GM12878 (cell line): Measurements from ENCODE around the gene APCDD1. TPM values are rescaled to one million over a fixed set of nuclear protein-coding genes. Genes with fewer than 3 reads are reported as not detected.

ENCODE experiments used
- ATAC-seq: fragments of 200-7000 bp; cut with Tn5 transposase; 3 replicates; pipeline ENCODE4 v1.9.1; 2020; ENCODE audit warnings: mild to moderate bottlenecking, moderate library complexity
- BruUV-seq: library from RNA; stranded (reverse); fragments of 400-500 nt; replicated peaks from 2 replicates; lab custom pipeline; 2021; lab: Mats Ljungman, UMichigan
- CTCF ChIA-PET: fragments of 300-600 bp; sonication (Branson Sonifier 250); formaldehyde crosslinking; extraction: SDS; loops from one replicate; lab custom pipeline; 2021; ENCODE audit warnings: inconsistent platforms; lab: Yijun Ruan, JAX
- POLR2A ChIA-PET: fragments of 350-600 bp; formaldehyde crosslinking; extraction: SDS; loops from one replicate; lab custom pipeline; 2021; ENCODE audit warnings: inconsistent platforms; lab: Charles Lee
- RAD21 ChIA-PET: fragments of 300-600 bp; sonication (Branson Sonifier 250); formaldehyde crosslinking; loops from one replicate; lab custom pipeline; 2023; ENCODE audit warnings: antibody characterized with exemption; ENCODE audit not compliant: unreplicated experiment; lab: Charles Lee
- SMC1A ChIA-PET: fragments of 300-600 bp; sonication (Branson Sonifier 250); formaldehyde crosslinking; loops from one replicate; lab custom pipeline; 2023; ENCODE audit not compliant: unreplicated experiment, uncharacterized antibody; lab: Charles Lee
- DNase-seq: peaks from one replicate; pipeline ENCODE4 v3.0.0-alpha.2; 2011; ENCODE audit warnings: low read depth, low spot score
- FAIRE-seq: peaks from 3 replicates; lab custom pipeline; 2011; peaks lifted over from hg19 to GRCh38; lab: Jason Lieb, UNC
- H2AFZ ChIP-seq: 2 replicates; pipeline ENCODE4 v1.6.0; 2011; ENCODE audit warnings: low read depth, low read length, control low read depth; ENCODE audit not compliant: control insufficient read depth
- H3K27ac ChIP-seq: 2 replicates; pipeline ENCODE4 v1.5.1; 2011; ENCODE audit warnings: control low read depth; ENCODE audit not compliant: control insufficient read depth, insufficient read depth
- H3K27me3 ChIP-seq, 2 experiments: replicated peaks in 1 of 2; 2 replicates each; pipeline versions ENCODE4 v1.6.0 to v1.6.1; 2011; ENCODE audit warnings: low read length in 1 of 2; ENCODE audit not compliant: control insufficient read depth in 2 of 2, insufficient read depth in 2 of 2
- H3K36me3 ChIP-seq, 2 experiments: 2 replicates each; pipeline ENCODE4 v1.5.1; 2011; ENCODE audit warnings: low read length in 1 of 2; ENCODE audit not compliant: control insufficient read depth in 2 of 2, insufficient read depth in 2 of 2
- H3K4me1 ChIP-seq: 2 replicates; pipeline ENCODE4 v1.6.1; 2011; ENCODE audit warnings: mild to moderate bottlenecking, low read length, moderate library complexity, mixed read lengths; ENCODE audit not compliant: control insufficient read depth, insufficient read depth
- H3K4me2 ChIP-seq: 2 replicates; pipeline ENCODE4 v1.6.0; 2011; ENCODE audit warnings: control low read depth; ENCODE audit not compliant: control insufficient read depth, insufficient read depth
- H3K4me3 ChIP-seq: fragments of 200-600 bp; sonication (generic); 2 replicates; pipeline ENCODE4 v1.5.1; 2016
- H3K79me2 ChIP-seq: 2 replicates; pipeline ENCODE4 v1.6.0; 2011; ENCODE audit warnings: low read length; ENCODE audit not compliant: control insufficient read depth, insufficient read depth
- H3K9ac ChIP-seq: 2 replicates; pipeline ENCODE4 v1.8.0; 2011; ENCODE audit warnings: low read length, control low read depth, mixed read lengths; ENCODE audit not compliant: control insufficient read depth, insufficient read depth
- H3K9me3 ChIP-seq: replicated peaks from 3 replicates; pipeline ENCODE4 v1.5.1; 2011; ENCODE audit warnings: mild to moderate bottlenecking, low read length; ENCODE audit not compliant: control insufficient read depth, insufficient read depth
- H4K20me1 ChIP-seq: 2 replicates; pipeline ENCODE4 v1.6.0; 2011; ENCODE audit not compliant: control insufficient read depth, insufficient read depth
- BCL11A ChIP-seq: IDR thresholded peaks from 2 replicates; pipeline ENCODE4 v1.6.1; 2011; ENCODE audit warnings: low read depth, low read length
- EED ChIP-seq: sonication (generic); IDR thresholded peaks from 2 replicates; pipeline ENCODE4 v1.6.1; 2016; ENCODE audit warnings: antibody characterized with exemption, low read depth
- ESRRA ChIP-seq: IDR thresholded peaks from 2 replicates; pipeline ENCODE4 v1.6.1; 2012; ENCODE audit warnings: mild to moderate bottlenecking, low read length, improper control_type of control experiment
- KDM1A ChIP-seq: fragments of 200-600 bp; sonication (generic); IDR thresholded peaks from 2 replicates; pipeline ENCODE4 v1.6.1; 2016; ENCODE audit warnings: borderline replicate concordance
- KLF5 ChIP-seq: fragments of 450-650 bp; IDR thresholded peaks from 2 replicates; pipeline ENCODE4 v1.6.1; 2014; ENCODE audit warnings: mild to moderate bottlenecking; ENCODE audit not compliant: partially characterized antibody
- MTA3 ChIP-seq: IDR thresholded peaks from 2 replicates; pipeline ENCODE4 v1.6.1; 2012; ENCODE audit warnings: low read length, inconsistent platforms, borderline replicate concordance
- MXI1 ChIP-seq: fragments of 150-350 bp; IDR thresholded peaks from 2 replicates; pipeline ENCODE4 v1.6.1; 2011; ENCODE audit warnings: low read depth, mild to moderate bottlenecking, inconsistent platforms, low read length, improper control_type of control experiment
- NBN ChIP-seq: fragments of 450-650 bp; IDR thresholded peaks from 2 replicates; pipeline ENCODE4 v1.6.1; 2016
- PAX8 ChIP-seq: fragments of 450-650 bp; IDR thresholded peaks from 2 replicates; pipeline ENCODE4 v1.6.1; 2017; ENCODE audit warnings: mild to moderate bottlenecking, moderate library complexity
- RAD21 ChIP-seq: IDR thresholded peaks from 2 replicates; pipeline ENCODE4 v1.6.1; 2011; ENCODE audit warnings: mild to moderate bottlenecking, low read depth, low read length, moderate library complexity; ENCODE audit not compliant: insufficient read depth
- SRF ChIP-seq, 2 experiments: IDR thresholded peaks; 2 replicates each; pipeline ENCODE4 v1.6.1; 2011; ENCODE audit warnings: low read depth in 2 of 2, low read length in 2 of 2, mild to moderate bottlenecking in 1 of 2, moderate library complexity in 1 of 2
- STAT1 ChIP-seq: fragments of 450-650 bp; conservative IDR thresholded peaks from 2 replicates; pipeline ENCODE4 v1.6.1; 2014; ENCODE audit warnings: antibody characterized with exemption, mild to moderate bottlenecking
- WGBS: methylation state at CpG from one replicate; pipeline ENCODE4 v1.1.6; 2016; ENCODE audit warnings: low lambda C conversion rate; ENCODE audit not compliant: insufficient replicate concordance, insufficient coverage; ENCODE audit errors: missing lambda C conversion rate; 5-methylcytosine and 5-hydroxymethylcytosine counted together
- in situ Hi-C: fragments of 300-500 bp; cut with MboI; formaldehyde crosslinking; loops from 9 replicates; pipeline ENCODE4 v1.14.3; 2018; ENCODE audit warnings: mixed read lengths
- intact Hi-C: fragments of 100-400 bp; cut with micrococcal nuclease; formaldehyde crosslinking; loops from one replicate; pipeline ENCODE4 v1.14.2; 2022; ENCODE audit not compliant: unreplicated experiment
- polyA plus RNA-seq, 11 experiments: library from polyadenylated mRNA; depleted of rRNA in 4 of 11; unstranded in 6 of 11; stranded (reverse) in 5 of 11; fragments of >200 nt; fragmentation: Nextera tagmentation in 4 of 11; fragmentation: Illumina TruSeq in 1 of 11; extraction: Ambion mirVana in 4 of 11; extraction: Trizol in 1 of 11; gene quantifications; 1 replicate in 1 of 11; 2 replicates in 10 of 11; pipeline versions ENCODE4 v1.2.1 to v1.2.3, GENCODE V29; 2011 to 2016; ENCODE audit warnings: inconsistent platforms in 2 of 11, missing spikeins in 2 of 11, low read depth in 1 of 11
- total RNA-seq, 4 experiments: library from RNA; depleted of rRNA in 3 of 4; stranded (reverse); fragments of >200 nt in 3 of 4; fragmentation: Illumina TruSeq in 1 of 4; extraction: Trizol in 1 of 4; gene quantifications; 2 replicates each; pipeline versions ENCODE4 v1.2.1 to v1.2.3, GENCODE V29; 2013 to 2021
- TF ChIP-seq, protein P1 (sequence below): fragments of 450-650 bp; formaldehyde crosslinking; IDR thresholded peaks from 2 replicates; pipeline ENCODE4 v1.4.0; 2020; ENCODE audit warnings: mild to moderate bottlenecking, moderate library complexity
- TF ChIP-seq, protein P2 (sequence below): fragments of 450-650 bp; formaldehyde crosslinking; IDR thresholded peaks from 2 replicates; pipeline ENCODE4 v1.4.0; 2022; ENCODE audit warnings: mild to moderate bottlenecking, moderate library complexity
- TF ChIP-seq, protein P3 (sequence below): fragments of 450-650 bp; conservative IDR thresholded peaks from 2 replicates; pipeline ENCODE4 v1.6.1; 2017; ENCODE audit warnings: mild to moderate bottlenecking, moderate library complexity

The APCDD1 gene
- total and polyA plus RNA-seq, 10 of the 15 experiments (the other 5 are each of a cell fraction or from before 2014, with no cell fraction given), result not detected

- no peaks in the 10 kb centered on the region for H3K4me1 ChIP-seq
- H3K4me2 ChIP-seq, result no peak overlapping the region
- in situ Hi-C loops (no loop called here), intact Hi-C loops (loop anchor here (10.0 kb wide), 1 partner anchor 814 kb away; no protein-coding TSS in a partner anchor)
- H3K27me3 ChIP-seq, result peaks cover 3 to 12% of the 10 kb centered on the region in 2 experiments
- H2AFZ ChIP-seq, result no peak overlapping the region
- no peak for ATAC-seq
- H3K9me3 ChIP-seq, result no peaks in the 10 kb centered on the region; the same call in 2 of the 3 replicates
- ChIA-PET RAD21 (no interaction called here), POLR2A (no interaction called here), SMC1A (no interaction called here), CTCF (interaction anchor here (1.2 kb wide), 1 partner anchor 21 kb away, joined by 4 read pairs; no protein-coding TSS in a partner anchor)
- 65% methylated on average over 8 of the region's 8 CpGs for WGBS
- no peak overlapping the region for H3K4me3 ChIP-seq
- FAIRE-seq, result no peak
- H3K9ac ChIP-seq, result no peak overlapping the region
- no peak for DNase-seq
- no peaks in the 10 kb centered on the region for H3K36me3 ChIP-seq
- no TSS peak for BruUV-seq
- no peaks in the 10 kb centered on the region for H3K79me2 ChIP-seq
- no peak overlapping the region for H3K27ac ChIP-seq
- H4K20me1 ChIP-seq, result no peaks in the 10 kb centered on the region
- no peak for TF ChIP-seq PAX8
- no peak for TF ChIP-seq SRF (IDR thresholded peaks at IDR 0.05; ENCODE audit: low read depth in 2 of 2, low read length in 2 of 2)
- no peak for TF ChIP-seq BCL11A
- TF ChIP-seq, protein P1, sequence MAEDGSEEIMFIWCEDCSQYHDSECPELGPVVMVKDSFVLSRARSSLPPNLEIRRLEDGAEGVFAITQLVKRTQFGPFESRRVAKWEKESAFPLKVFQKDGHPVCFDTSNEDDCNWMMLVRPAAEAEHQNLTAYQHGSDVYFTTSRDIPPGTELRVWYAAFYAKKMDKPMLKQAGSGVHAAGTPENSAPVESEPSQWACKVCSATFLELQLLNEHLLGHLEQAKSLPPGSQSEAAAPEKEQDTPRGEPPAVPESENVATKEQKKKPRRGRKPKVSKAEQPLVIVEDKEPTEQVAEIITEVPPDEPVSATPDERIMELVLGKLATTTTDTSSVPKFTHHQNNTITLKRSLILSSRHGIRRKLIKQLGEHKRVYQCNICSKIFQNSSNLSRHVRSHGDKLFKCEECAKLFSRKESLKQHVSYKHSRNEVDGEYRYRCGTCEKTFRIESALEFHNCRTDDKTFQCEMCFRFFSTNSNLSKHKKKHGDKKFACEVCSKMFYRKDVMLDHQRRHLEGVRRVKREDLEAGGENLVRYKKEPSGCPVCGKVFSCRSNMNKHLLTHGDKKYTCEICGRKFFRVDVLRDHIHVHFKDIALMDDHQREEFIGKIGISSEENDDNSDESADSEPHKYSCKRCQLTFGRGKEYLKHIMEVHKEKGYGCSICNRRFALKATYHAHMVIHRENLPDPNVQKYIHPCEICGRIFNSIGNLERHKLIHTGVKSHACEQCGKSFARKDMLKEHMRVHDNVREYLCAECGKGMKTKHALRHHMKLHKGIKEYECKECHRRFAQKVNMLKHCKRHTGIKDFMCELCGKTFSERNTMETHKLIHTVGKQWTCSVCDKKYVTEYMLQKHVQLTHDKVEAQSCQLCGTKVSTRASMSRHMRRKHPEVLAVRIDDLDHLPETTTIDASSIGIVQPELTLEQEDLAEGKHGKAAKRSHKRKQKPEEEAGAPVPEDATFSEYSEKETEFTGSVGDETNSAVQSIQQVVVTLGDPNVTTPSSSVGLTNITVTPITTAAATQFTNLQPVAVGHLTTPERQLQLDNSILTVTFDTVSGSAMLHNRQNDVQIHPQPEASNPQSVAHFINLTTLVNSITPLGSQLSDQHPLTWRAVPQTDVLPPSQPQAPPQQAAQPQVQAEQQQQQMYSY, result no peak
- no peak for TF ChIP-seq KLF5
- no peak for TF ChIP-seq ESRRA
- TF ChIP-seq STAT1, result no peak
- no peak for TF ChIP-seq RAD21
- TF ChIP-seq, protein P2, sequence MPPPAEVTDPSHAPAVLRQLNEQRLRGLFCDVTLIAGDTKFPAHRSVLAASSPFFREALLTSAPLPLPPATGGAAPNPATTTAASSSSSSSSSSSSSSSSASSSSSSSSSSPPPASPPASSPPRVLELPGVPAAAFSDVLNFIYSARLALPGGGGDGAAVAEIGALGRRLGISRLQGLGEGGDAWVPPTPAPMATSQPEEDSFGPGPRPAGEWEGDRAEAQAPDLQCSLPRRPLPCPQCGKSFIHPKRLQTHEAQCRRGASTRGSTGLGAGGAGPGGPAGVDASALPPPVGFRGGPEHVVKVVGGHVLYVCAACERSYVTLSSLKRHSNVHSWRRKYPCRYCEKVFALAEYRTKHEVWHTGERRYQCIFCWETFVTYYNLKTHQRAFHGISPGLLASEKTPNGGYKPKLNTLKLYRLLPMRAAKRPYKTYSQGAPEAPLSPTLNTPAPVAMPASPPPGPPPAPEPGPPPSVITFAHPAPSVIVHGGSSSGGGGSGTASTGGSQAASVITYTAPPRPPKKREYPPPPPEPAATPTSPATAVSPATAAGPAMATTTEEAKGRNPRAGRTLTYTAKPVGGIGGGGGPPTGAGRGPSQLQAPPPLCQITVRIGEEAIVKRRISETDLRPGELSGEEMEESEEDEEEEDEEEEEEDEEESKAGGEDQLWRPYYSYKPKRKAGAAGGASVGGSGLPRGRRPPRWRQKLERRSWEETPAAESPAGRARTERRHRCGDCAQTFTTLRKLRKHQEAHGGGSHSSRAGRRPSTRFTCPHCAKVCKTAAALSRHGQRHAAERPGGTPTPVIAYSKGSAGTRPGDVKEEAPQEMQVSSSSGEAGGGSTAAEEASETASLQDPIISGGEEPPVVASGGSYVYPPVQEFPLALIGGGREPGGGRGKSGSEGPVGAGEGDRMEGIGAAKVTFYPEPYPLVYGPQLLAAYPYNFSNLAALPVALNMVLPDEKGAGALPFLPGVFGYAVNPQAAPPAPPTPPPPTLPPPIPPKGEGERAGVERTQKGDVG (CRISPR knock-in tag), result no peak
- TF ChIP-seq, protein P3, sequence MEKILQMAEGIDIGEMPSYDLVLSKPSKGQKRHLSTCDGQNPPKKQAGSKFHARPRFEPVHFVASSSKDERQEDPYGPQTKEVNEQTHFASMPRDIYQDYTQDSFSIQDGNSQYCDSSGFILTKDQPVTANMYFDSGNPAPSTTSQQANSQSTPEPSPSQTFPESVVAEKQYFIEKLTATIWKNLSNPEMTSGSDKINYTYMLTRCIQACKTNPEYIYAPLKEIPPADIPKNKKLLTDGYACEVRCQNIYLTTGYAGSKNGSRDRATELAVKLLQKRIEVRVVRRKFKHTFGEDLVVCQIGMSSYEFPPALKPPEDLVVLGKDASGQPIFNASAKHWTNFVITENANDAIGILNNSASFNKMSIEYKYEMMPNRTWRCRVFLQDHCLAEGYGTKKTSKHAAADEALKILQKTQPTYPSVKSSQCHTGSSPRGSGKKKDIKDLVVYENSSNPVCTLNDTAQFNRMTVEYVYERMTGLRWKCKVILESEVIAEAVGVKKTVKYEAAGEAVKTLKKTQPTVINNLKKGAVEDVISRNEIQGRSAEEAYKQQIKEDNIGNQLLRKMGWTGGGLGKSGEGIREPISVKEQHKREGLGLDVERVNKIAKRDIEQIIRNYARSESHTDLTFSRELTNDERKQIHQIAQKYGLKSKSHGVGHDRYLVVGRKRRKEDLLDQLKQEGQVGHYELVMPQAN, result no peak
- TF ChIP-seq EED, result no peak
- TF ChIP-seq KDM1A, result no peak
- TF ChIP-seq MXI1, result no peak
- no peak for TF ChIP-seq NBN
- no peak for TF ChIP-seq MTA3
Observed at GRCh38 chr18:10460414-10461018, 6.1 kb downstream of the APCDD1 start.
